Glutamatergic neuron (in vitro differentiated cells): ENCODE data around the gene SLC4A8. TPM values are rescaled to one million over a fixed set of nuclear protein-coding genes. Genes with fewer than 3 reads are reported as not detected.

Experiments
- DNase-seq: peaks from one replicate; pipeline ENCODE4 v3.0.0; 2022
- H3K27ac Mint-ChIP-seq: one replicate; pipeline ENCODE4 v1.8.0; 2020; ENCODE audit warnings: mild to moderate bottlenecking, mixed read lengths, inconsistent platforms; ENCODE audit not compliant: unreplicated experiment
- H3K27me3 Mint-ChIP-seq: one replicate; pipeline ENCODE4 v1.8.0; 2020; ENCODE audit warnings: mild to moderate bottlenecking, moderate library complexity, mixed read lengths, inconsistent platforms; ENCODE audit not compliant: unreplicated experiment
- H3K36me3 Mint-ChIP-seq: one replicate; pipeline ENCODE4 v1.8.0; 2020; ENCODE audit warnings: mild to moderate bottlenecking, mixed read lengths, inconsistent platforms; ENCODE audit not compliant: unreplicated experiment
- H3K4me1 Mint-ChIP-seq: one replicate; pipeline ENCODE4 v1.8.0; 2020; ENCODE audit warnings: mild to moderate bottlenecking, low read depth, mixed read lengths, inconsistent platforms; ENCODE audit not compliant: unreplicated experiment
- H3K4me3 Mint-ChIP-seq: one replicate; pipeline ENCODE4 v1.8.0; 2020; ENCODE audit warnings: mild to moderate bottlenecking, mixed read lengths, inconsistent platforms; ENCODE audit not compliant: unreplicated experiment
- H3K9me3 Mint-ChIP-seq: one replicate; pipeline ENCODE4 v1.8.0; 2020; ENCODE audit warnings: mild to moderate bottlenecking, moderate library complexity, mixed read lengths, inconsistent platforms; ENCODE audit not compliant: unreplicated experiment
- total RNA-seq: library from RNA; stranded (reverse); fragmentation: NEBNext Ultra II Directional; extraction: Animal tissue kit (Norgen Biotek cat#: 25700); gene quantifications from one replicate; pipeline ENCODE4 v1.2.1, GENCODE V29; 2021; ENCODE audit not compliant: unreplicated experiment
- TF ChIP-seq, protein P1 (sequence below): fragments of 200-600 bp; sonication (generic); IDR thresholded peaks from one replicate; pipeline ENCODE4 v1.5.0; 2021; ENCODE audit not compliant: partially characterized antibody, unreplicated experiment

SLC4A8 gene
- total RNA-seq, 1 donor from 2014 or later: 80.0 TPM

DNA sequence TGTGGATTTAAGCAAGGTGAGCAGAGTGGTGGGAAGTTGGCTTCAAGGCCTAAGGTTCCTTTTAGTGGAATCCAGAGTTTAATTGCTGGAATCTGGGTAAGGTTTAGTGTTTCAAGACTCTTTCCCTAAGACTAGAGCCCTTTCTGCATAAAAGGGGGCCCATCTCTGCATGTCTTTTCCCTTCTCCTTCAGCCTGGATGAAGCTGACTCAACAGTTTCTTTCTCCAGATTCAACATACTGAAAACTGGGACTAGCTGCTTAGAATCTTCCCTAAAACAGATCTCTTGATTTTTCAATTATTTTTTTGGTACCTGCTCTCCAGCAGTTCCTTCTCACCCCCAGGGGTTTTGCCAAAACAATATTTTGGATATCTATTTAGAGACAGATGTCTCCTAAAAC lies 34.0 kb downstream of the SLC4A8 start:
- H3K27ac Mint-ChIP-seq: no peak overlapping the region
- H3K36me3 Mint-ChIP-seq: peaks cover 5% of the 10 kb centered on the region
- H3K4me1 Mint-ChIP-seq: peaks cover 8% of the 10 kb centered on the region
- no peaks in the 10 kb centered on the region for H3K27me3 Mint-ChIP-seq
- no peak overlapping the region for H3K4me3 Mint-ChIP-seq
- H3K9me3 Mint-ChIP-seq: no peaks in the 10 kb centered on the region
- TF ChIP-seq, protein P1, sequence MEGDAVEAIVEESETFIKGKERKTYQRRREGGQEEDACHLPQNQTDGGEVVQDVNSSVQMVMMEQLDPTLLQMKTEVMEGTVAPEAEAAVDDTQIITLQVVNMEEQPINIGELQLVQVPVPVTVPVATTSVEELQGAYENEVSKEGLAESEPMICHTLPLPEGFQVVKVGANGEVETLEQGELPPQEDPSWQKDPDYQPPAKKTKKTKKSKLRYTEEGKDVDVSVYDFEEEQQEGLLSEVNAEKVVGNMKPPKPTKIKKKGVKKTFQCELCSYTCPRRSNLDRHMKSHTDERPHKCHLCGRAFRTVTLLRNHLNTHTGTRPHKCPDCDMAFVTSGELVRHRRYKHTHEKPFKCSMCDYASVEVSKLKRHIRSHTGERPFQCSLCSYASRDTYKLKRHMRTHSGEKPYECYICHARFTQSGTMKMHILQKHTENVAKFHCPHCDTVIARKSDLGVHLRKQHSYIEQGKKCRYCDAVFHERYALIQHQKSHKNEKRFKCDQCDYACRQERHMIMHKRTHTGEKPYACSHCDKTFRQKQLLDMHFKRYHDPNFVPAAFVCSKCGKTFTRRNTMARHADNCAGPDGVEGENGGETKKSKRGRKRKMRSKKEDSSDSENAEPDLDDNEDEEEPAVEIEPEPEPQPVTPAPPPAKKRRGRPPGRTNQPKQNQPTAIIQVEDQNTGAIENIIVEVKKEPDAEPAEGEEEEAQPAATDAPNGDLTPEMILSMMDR: no peak
- no peak for DNase-seq

DNA sequence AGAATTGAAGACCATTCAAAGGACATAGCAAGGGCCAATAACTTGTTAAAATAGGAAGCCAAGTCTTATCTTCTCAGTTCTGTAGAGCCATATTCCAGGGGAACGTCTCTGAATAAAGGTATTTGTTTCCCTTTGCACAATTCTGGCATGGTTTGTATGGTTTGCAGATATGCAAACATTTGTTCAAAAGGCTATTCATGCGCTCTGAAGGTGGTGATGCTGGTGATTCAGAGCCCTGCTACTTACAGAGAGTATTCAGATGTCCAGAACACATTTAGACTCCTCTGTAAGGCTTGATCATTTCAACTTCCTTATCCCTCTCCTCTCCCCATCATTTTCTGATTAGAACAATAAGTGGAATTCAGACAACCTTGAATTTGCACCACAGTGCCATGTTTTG lies 35.9 kb downstream of the SLC4A8 start:
- Mint-ChIP-seq H3K27me3 (no peaks in the 10 kb centered on the region), H3K4me3 (no peak overlapping the region), H3K27ac (no peak overlapping the region), H3K36me3 (peaks cover 5% of the 10 kb centered on the region), H3K4me1 (peaks cover 1% of the 10 kb centered on the region), H3K9me3 (no peaks in the 10 kb centered on the region)
- no peak for DNase-seq
- TF ChIP-seq, protein P1: no peak

DNA sequence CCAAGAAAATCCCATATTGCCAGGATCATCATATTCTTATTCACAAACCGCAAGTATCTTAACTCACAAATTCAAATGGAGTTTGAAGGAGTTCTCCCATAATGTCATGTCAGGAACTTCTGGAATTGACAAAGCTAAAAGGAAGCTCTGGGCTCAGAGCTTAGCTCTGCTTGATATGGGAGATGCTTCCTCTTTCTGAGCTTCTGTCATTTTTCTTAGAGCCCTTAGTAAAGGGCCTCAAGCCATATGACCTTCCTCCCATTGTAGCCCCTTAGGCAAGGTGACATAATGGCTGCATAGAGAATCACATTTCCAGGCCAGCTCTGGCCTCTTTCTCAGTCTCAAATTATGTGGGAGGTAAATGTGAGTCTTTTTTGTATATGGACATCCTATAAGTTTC lies 40.9 kb downstream of the SLC4A8 start:
- Mint-ChIP-seq H3K4me3 (no peak overlapping the region), H3K27me3 (no peaks in the 10 kb centered on the region), H3K9me3 (no peaks in the 10 kb centered on the region), H3K36me3 (no peaks in the 10 kb centered on the region), H3K4me1 (no peaks in the 10 kb centered on the region), H3K27ac (no peak overlapping the region)
- TF ChIP-seq, protein P1: no peak
- no peak for DNase-seq

DNA sequence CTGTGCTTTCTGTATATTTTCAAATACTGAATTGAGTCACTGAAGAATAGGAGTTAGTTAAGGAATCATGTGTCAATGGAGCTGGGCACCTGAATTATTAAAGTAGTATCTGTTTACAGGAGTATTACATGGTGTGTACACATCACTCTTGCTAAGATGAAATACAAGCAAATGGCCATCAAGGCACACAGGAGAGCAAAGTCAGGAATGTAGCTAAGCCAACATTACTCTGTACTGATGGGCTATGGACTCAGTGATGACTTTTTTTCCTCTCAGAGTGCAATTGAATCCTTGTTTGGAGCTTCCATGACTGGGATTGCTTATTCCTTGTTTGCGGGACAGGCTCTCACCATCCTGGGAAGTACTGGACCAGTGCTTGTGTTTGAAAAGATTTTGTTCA lies 45.5 kb downstream of the SLC4A8 start:
- H3K36me3 Mint-ChIP-seq: peaks cover 5% of the 10 kb centered on the region
- TF ChIP-seq, protein P1: no peak

DNA sequence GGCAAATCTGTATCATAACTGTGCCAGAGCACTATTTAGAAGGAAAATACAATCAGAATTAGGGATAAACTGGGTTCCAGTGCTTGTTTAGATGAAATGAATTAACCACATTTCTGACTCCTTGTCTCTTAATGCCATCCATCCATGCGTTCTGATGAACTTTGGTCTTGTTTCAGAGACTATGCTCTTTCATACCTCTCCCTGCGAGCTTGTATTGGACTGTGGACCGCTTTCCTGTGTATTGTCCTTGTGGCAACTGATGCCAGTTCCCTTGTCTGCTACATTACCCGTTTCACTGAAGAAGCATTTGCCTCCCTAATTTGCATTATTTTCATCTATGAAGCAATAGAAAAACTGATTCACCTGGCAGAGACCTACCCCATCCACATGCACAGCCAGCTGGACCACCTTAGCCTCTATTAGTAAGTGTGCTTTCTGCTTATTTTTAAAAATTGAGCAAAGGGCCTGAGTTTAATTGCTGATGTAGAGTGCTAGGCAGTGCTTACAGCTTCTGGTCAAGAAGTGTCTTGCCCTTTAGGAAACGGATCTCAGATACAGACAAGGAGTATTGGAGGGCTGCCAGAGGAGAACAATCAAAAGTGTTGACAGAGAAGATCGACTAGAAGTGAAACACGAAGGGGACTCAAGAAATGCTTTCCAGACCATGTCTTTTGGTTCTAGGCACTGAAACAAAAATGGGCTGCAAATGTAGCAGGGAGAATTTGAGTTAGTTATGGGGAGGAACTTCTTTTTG lies 46.7 kb downstream of the SLC4A8 start:
- Mint-ChIP-seq H3K36me3 (peaks cover 5% of the 10 kb centered on the region), H3K4me3 (no peak overlapping the region), H3K9me3 (no peaks in the 10 kb centered on the region), H3K27ac (no peak overlapping the region), H3K4me1 (no peaks in the 10 kb centered on the region), H3K27me3 (peaks cover 2% of the 10 kb centered on the region)
- TF ChIP-seq, protein P1: no peak
- no peak for DNase-seq

More for the DNA sequence above, 45.5 kb downstream of the SLC4A8 start:
- Mint-ChIP-seq H3K9me3 (no peaks in the 10 kb centered on the region), H3K27me3 (peaks cover 2% of the 10 kb centered on the region), H3K4me3 (no peak overlapping the region), H3K4me1 (no peaks in the 10 kb centered on the region), H3K27ac (no peak overlapping the region)
- no peak for DNase-seq
